Endothelial cell of umbilical vein (primary cell): ENCODE results near the gene RNF151. TPM values are rescaled to one million over a fixed set of nuclear protein-coding genes. Genes with fewer than 3 reads are reported as not detected.

Experiments
- BruUV-seq: library from RNA; stranded (reverse); fragments of 400-500 nt; replicated peaks from 2 replicates; lab custom pipeline; 2021; lab: Mats Ljungman, UMichigan
- CTCF ChIA-PET: fragments of 300-600, 350-600 bp; sonication (Branson Sonifier 250); formaldehyde crosslinking; loops from one replicate; lab custom pipeline; 2021; ENCODE audit warnings: antibody characterized with exemption, inconsistent platforms; lab: Charles Lee
- POLR2A ChIA-PET: fragments of 300-600, 350-600 bp; sonication (Branson Sonifier 250); formaldehyde crosslinking; loops from one replicate; lab custom pipeline; 2021; ENCODE audit warnings: antibody characterized with exemption, inconsistent platforms; lab: Charles Lee
- DNase-seq: peaks from one replicate; pipeline ENCODE4 v3.0.0-alpha.2; 2011; ENCODE audit warnings: low read depth, low spot score
- FAIRE-seq: peaks from 2 replicates; lab custom pipeline; 2011; peaks lifted over from hg19 to GRCh38; lab: Jason Lieb, UNC
- H2AFZ ChIP-seq: 2 replicates; pipeline ENCODE4 v1.6.0; 2012; ENCODE audit warnings: low read depth, low read length, control low read depth, inconsistent platforms
- H3K27ac ChIP-seq: 2 replicates; pipeline ENCODE4 v1.5.1; 2011; ENCODE audit warnings: low read depth, mild to moderate bottlenecking, control low read depth, low read length, moderate library complexity; ENCODE audit not compliant: insufficient read depth
- H3K27me3 ChIP-seq, 2 experiments: 2 replicates each; pipeline versions ENCODE4 v1.6.0 to v1.6.1; 2011; ENCODE audit warnings: low read length in 2 of 2, mixed read lengths in 1 of 2; ENCODE audit not compliant: control insufficient read depth in 2 of 2, insufficient read depth in 2 of 2
- H3K36me3 ChIP-seq, 2 experiments: 2 replicates in 1 of 2; 3 replicates in 1 of 2; pipeline ENCODE4 v1.5.1; 2011; ENCODE audit warnings: low read length in 2 of 2, mild to moderate bottlenecking in 1 of 2, moderate library complexity in 1 of 2; ENCODE audit not compliant: control insufficient read depth in 2 of 2, insufficient read depth in 2 of 2; ENCODE audit errors: extremely low read depth in 1 of 2
- H3K4me1 ChIP-seq: 3 replicates; pipeline ENCODE4 v1.5.1; 2011; ENCODE audit warnings: mild to moderate bottlenecking, low read length; ENCODE audit not compliant: control insufficient read depth, insufficient read depth; ENCODE audit errors: extremely low read depth
- H3K4me2 ChIP-seq: 2 replicates; pipeline ENCODE4 v1.6.1; 2011; ENCODE audit warnings: low read length, control low read depth, mixed read lengths; ENCODE audit not compliant: insufficient read depth
- H3K4me3 ChIP-seq, 3 experiments: fragments of 200-600 bp in 1 of 3; sonication (generic), shearing (Covaris generic) in 1 of 3; replicated peaks in 1 of 3; 2 replicates each; pipeline ENCODE4 v1.5.1; 2011 to 2016; ENCODE audit warnings: control low read depth in 3 of 3, low read length in 3 of 3, mild to moderate bottlenecking in 2 of 3, inconsistent platforms in 1 of 3, low read depth in 1 of 3, moderate library complexity in 1 of 3; ENCODE audit not compliant: insufficient read depth in 1 of 3
- H3K79me2 ChIP-seq: 2 replicates; pipeline ENCODE4 v1.6.0; 2012; ENCODE audit warnings: low read length, inconsistent platforms; ENCODE audit not compliant: control insufficient read depth, insufficient read depth
- H3K9ac ChIP-seq: replicated peaks from 2 replicates; pipeline ENCODE3; 2011; ENCODE audit warnings: low read length, control low read depth; ENCODE audit not compliant: insufficient read depth; ENCODE audit errors: extremely low read depth
- H3K9me1 ChIP-seq: replicated peaks from 3 replicates; pipeline ENCODE4 v1.6.0; 2011; ENCODE audit warnings: mild to moderate bottlenecking, low read length; ENCODE audit not compliant: control insufficient read depth, insufficient read depth; ENCODE audit errors: extremely low read depth
- H3K9me3 ChIP-seq: replicated peaks from 2 replicates; pipeline ENCODE4 v1.5.1; 2012; ENCODE audit warnings: low read length, inconsistent platforms; ENCODE audit not compliant: control insufficient read depth, insufficient read depth
- H4K20me1 ChIP-seq: replicated peaks from 2 replicates; pipeline ENCODE3; 2011; ENCODE audit warnings: mild to moderate bottlenecking, low read length; ENCODE audit not compliant: control insufficient read depth, insufficient read depth; ENCODE audit errors: extremely low read depth
- EZH2 ChIP-seq: IDR thresholded peaks from 2 replicates; pipeline ENCODE4 v1.6.1; 2012; ENCODE audit warnings: borderline replicate concordance, low read depth, mild to moderate bottlenecking, moderate library complexity, low read length, inconsistent platforms; ENCODE audit not compliant: severe bottlenecking
- FOS ChIP-seq: IDR thresholded peaks from 2 replicates; pipeline ENCODE4 v1.6.1; 2011; ENCODE audit warnings: mild to moderate bottlenecking, low read length, moderate library complexity, borderline replicate concordance; ENCODE audit not compliant: insufficient read depth
- GATA2 ChIP-seq: IDR thresholded peaks from 2 replicates; pipeline ENCODE4 v1.7.0; 2011; ENCODE audit warnings: low read depth, mild to moderate bottlenecking, moderate library complexity, mixed read lengths, low read length; ENCODE audit not compliant: insufficient read length, insufficient read depth
- JUN ChIP-seq: IDR thresholded peaks from 2 replicates; pipeline ENCODE4 v1.6.1; 2011; ENCODE audit warnings: borderline replicate concordance, low read depth; ENCODE audit not compliant: insufficient read length, insufficient read depth
- MYC ChIP-seq: IDR thresholded peaks from one replicate; pipeline ENCODE4 v1.6.1; 2011; ENCODE audit warnings: mild to moderate bottlenecking, low read depth, low read length
- POLR2A ChIP-seq: IDR thresholded peaks from 2 replicates; pipeline ENCODE4 v1.6.1; 2012; ENCODE audit warnings: low read depth, mild to moderate bottlenecking, control low read depth, low read length
- POLR2AphosphoS5 ChIP-seq: IDR thresholded peaks from 2 replicates; pipeline ENCODE4 v1.6.1; 2012; ENCODE audit warnings: low read depth, mild to moderate bottlenecking, control low read depth, low read length, moderate library complexity; ENCODE audit not compliant: insufficient read depth
- dilution Hi-C: fragments of 300-500 bp; cut with MboI; formaldehyde crosslinking; loops from one replicate; pipeline ENCODE4 v1.15.0; 2019; ENCODE audit warnings: low sequenced_read_pairs; ENCODE audit not compliant: extremely low pct_ligation_motif_present
- intact Hi-C: fragments of 100-400 bp; cut with micrococcal nuclease; formaldehyde crosslinking; loops from one replicate; pipeline ENCODE4 v1.10.0; 2022
- polyA plus RNA-seq, 4 experiments: library from polyadenylated mRNA; depleted of rRNA in 3 of 4; stranded (reverse) in 3 of 4; unstranded in 1 of 4; fragments of >200 nt; gene quantifications; 2 replicates each; pipeline versions ENCODE4 v1.2.1 to v1.2.3, GENCODE V29; 2011 to 2012; ENCODE audit warnings: missing spikeins in 1 of 4
- total RNA-seq: library from RNA; stranded (reverse); gene quantifications from 2 replicates; pipeline ENCODE4 v1.2.3, GENCODE V29; 2021
- TF ChIP-seq, protein P1 (sequence below), 2 donors: IDR thresholded peaks; 1 replicate in 1 of 2; 2 replicates in 1 of 2; pipeline ENCODE4 v1.5.1; 2011; ENCODE audit warnings: low read length in 2 of 2, mild to moderate bottlenecking in 2 of 2, moderate library complexity in 2 of 2, control low read depth in 1 of 2, inconsistent platforms in 1 of 2, low read depth in 1 of 2; ENCODE audit not compliant: insufficient read depth in 1 of 2; ENCODE audit errors: extremely low read depth in 1 of 2
- TF ChIP-seq, protein P2 (sequence below): IDR thresholded peaks from 2 replicates; pipeline ENCODE4 v1.6.1; 2011; ENCODE audit not compliant: insufficient read depth, insufficient read length

Gene RNF151
- total and polyA plus RNA-seq, 2 donors (not counting 3 experiments of a cell fraction or from before 2014, with no cell fraction given): not detected

DNA sequence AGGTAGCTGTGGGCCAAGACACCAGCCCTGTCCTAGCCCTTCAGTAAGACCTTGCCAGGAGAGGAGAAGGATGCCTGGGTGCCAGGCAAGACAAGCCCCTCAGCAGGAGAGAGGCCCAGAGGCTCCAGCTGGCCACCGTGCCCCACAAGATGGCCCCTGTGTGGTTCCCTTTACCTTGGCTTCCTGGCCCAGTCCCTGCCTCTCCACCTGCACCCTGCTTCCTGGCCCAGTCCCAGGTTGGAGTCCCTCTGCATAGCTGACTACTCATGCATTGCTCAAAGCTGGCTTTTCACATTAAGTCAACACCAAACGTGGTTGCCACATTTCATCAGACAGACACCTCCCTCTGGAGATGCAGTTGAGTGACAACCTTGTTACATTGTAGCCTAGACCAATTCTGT lies 27.1 kb downstream of the RNF151 start:
- H3K79me2 ChIP-seq: no peaks in the 10 kb centered on the region
- FAIRE-seq (no peak), DNase-seq (no peak)
- H3K27me3 ChIP-seq: peaks cover 22 to 24% of the 10 kb centered on the region in 2 experiments
- H3K4me3 ChIP-seq: no peak overlapping the region
- dilution Hi-C loops: no loop called here
- H3K9me3 ChIP-seq: no peaks in the 10 kb centered on the region
- no peak overlapping the region for H3K4me2 ChIP-seq
- no peak overlapping the region for H2AFZ ChIP-seq
- TF ChIP-seq JUN (no peak), EZH2 (no peak), POLR2A (no peak), GATA2 (no peak), FOS (no peak), MYC (no peak), POLR2AphosphoS5 (no peak)
- TF ChIP-seq, protein P1, sequence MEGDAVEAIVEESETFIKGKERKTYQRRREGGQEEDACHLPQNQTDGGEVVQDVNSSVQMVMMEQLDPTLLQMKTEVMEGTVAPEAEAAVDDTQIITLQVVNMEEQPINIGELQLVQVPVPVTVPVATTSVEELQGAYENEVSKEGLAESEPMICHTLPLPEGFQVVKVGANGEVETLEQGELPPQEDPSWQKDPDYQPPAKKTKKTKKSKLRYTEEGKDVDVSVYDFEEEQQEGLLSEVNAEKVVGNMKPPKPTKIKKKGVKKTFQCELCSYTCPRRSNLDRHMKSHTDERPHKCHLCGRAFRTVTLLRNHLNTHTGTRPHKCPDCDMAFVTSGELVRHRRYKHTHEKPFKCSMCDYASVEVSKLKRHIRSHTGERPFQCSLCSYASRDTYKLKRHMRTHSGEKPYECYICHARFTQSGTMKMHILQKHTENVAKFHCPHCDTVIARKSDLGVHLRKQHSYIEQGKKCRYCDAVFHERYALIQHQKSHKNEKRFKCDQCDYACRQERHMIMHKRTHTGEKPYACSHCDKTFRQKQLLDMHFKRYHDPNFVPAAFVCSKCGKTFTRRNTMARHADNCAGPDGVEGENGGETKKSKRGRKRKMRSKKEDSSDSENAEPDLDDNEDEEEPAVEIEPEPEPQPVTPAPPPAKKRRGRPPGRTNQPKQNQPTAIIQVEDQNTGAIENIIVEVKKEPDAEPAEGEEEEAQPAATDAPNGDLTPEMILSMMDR (IDR thresholded peaks at IDR 0.05; ENCODE audit: extremely low read depth in 1 of 2, insufficient read depth in 1 of 2, low read depth in 1 of 2, low read length in 2 of 2): no peak
- TF ChIP-seq, protein P2, sequence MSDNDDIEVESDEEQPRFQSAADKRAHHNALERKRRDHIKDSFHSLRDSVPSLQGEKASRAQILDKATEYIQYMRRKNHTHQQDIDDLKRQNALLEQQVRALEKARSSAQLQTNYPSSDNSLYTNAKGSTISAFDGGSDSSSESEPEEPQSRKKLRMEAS: no peak
- intact Hi-C loops: no loop called here
- H3K27ac ChIP-seq: no peak overlapping the region
- no peak overlapping the region for H3K9ac ChIP-seq
- no peaks in the 10 kb centered on the region for H3K9me1 ChIP-seq
- H3K36me3 ChIP-seq: peaks cover 0 to 10% of the 10 kb centered on the region in 2 experiments
- ChIA-PET POLR2A (no interaction called here), CTCF (interaction anchor here (3.9 kb wide), 1 partner anchor 9 kb away, joined by 23 read pairs; no protein-coding TSS in a partner anchor)
- BruUV-seq: no TSS peak
- H4K20me1 ChIP-seq: no peaks in the 10 kb centered on the region
- peaks cover 7% of the 10 kb centered on the region for H3K4me1 ChIP-seq
